PC-9 (cell line): ENCODE measurements around the gene CNTNAP2.

Experiments used
- CTCF ChIP-seq: fragments of 200-600 bp; sonication (generic); conservative IDR thresholded peaks from 2 replicates; pipeline ENCODE4 v1.6.1; 2017; ENCODE audit warnings: mixed run types, antibody characterized with exemption, mild to moderate bottlenecking, moderate library complexity
- EZH2 ChIP-seq: fragments of 200-600 bp; sonication (generic); IDR thresholded peaks from 2 replicates; pipeline ENCODE4 v1.8.0; 2017; ENCODE audit warnings: antibody characterized with exemption, low read depth

DNA sequence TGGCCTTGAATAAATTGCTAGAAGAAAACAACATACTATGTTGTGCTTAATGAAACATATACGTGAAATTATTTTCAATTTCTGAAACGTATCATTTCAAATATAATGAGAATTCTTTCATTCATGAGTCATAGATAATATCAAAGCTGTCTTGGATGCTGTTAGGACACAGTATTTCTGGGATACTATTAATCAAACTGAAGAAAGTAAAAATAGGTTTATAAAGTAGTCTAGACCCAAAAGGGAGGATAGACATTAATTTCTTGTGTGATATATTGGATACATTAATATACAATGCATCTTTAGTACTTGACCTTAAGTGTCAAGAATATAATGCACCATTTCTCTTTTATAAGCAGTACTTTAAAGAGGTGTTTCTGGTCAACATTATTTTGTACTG lies 89.7 kb downstream of the CNTNAP2 start:
- TF ChIP-seq CTCF: no peak
- TF ChIP-seq EZH2: no peak
